Liver (tissue), 9 donors: ENCODE results near the gene SLC25A21. TPM values are rescaled to one million over a fixed set of nuclear protein-coding genes. Genes with fewer than 3 reads are reported as not detected.

Source experiments
- DNase-seq: peaks from one replicate; pipeline ENCODE4 v3.0.0-alpha.2; 2017; ENCODE audit warnings: low spot score
- H3K27ac ChIP-seq, 2 donors: one replicate each; pipeline ENCODE4 v1.7.0; 2013; ENCODE audit warnings: inconsistent platforms in 2 of 2, low read length in 2 of 2, control low read depth in 1 of 2, low read depth in 1 of 2, mild to moderate bottlenecking in 1 of 2
- H3K27me3 ChIP-seq, 4 donors: one replicate each; pipeline versions ENCODE4 v1.6.1 to v1.7.0; 2013; ENCODE audit warnings: low read length in 3 of 4, inconsistent platforms in 1 of 4, mild to moderate bottlenecking in 1 of 4, moderate library complexity in 1 of 4; ENCODE audit not compliant: control insufficient read depth in 4 of 4, insufficient read depth in 4 of 4
- H3K36me3 ChIP-seq, 4 donors: one replicate each; pipeline versions ENCODE4 v1.6.1 to v1.7.0; 2013; ENCODE audit warnings: low read length in 3 of 4, mild to moderate bottlenecking in 3 of 4, low read depth in 1 of 4, moderate library complexity in 1 of 4; ENCODE audit not compliant: control insufficient read depth in 4 of 4, insufficient read depth in 3 of 4
- H3K4me1 ChIP-seq, 4 donors: one replicate each; pipeline versions ENCODE4 v1.6.1 to v1.7.0; 2013; ENCODE audit warnings: low read length in 3 of 4, mild to moderate bottlenecking in 3 of 4, moderate library complexity in 1 of 4; ENCODE audit not compliant: control insufficient read depth in 4 of 4, insufficient read depth in 4 of 4
- H3K4me3 ChIP-seq, 3 donors: one replicate each; pipeline versions ENCODE4 v1.6.1 to v1.7.0; 2013; ENCODE audit warnings: low read length in 3 of 3, control low read depth in 1 of 3, low read depth in 1 of 3, mild to moderate bottlenecking in 1 of 3
- H3K9ac ChIP-seq, 2 donors: one replicate each; pipeline ENCODE4 v1.7.0; 2013; ENCODE audit warnings: low read length in 2 of 2, mild to moderate bottlenecking in 2 of 2, moderate library complexity in 2 of 2, control low read depth in 1 of 2, low read depth in 1 of 2
- H3K9me3 ChIP-seq, 4 donors: one replicate each; pipeline versions ENCODE4 v1.6.1 to v1.7.0; 2013; ENCODE audit warnings: low read length in 3 of 4; ENCODE audit not compliant: control insufficient read depth in 4 of 4
- ATF3 ChIP-seq: IDR thresholded peaks from 2 replicates; pipeline ENCODE4 v1.6.1; 2016; ENCODE audit warnings: antibody characterized with exemption
- CTCF ChIP-seq: fragments of 150-350 bp; IDR thresholded peaks from 2 replicates; pipeline ENCODE4 v1.5.1; 2017; ENCODE audit warnings: improper control_type of control experiment, low read depth, low read length; ENCODE audit not compliant: missing input control
- EGR1 ChIP-seq, 2 donors: IDR thresholded peaks; 2 replicates each; pipeline ENCODE4 v1.6.1; 2016 to 2018; ENCODE audit warnings: antibody characterized with exemption in 2 of 2, low read depth in 2 of 2
- FOXA1 ChIP-seq: IDR thresholded peaks from 2 replicates; pipeline ENCODE4 v1.6.1; 2016; ENCODE audit warnings: antibody characterized with exemption
- FOXA2 ChIP-seq: IDR thresholded peaks from 2 replicates; pipeline ENCODE4 v1.6.1; 2016; ENCODE audit warnings: antibody characterized with exemption
- GABPA ChIP-seq, 2 donors: IDR thresholded peaks in 1 of 2; conservative IDR thresholded peaks in 1 of 2; 2 replicates each; pipeline ENCODE4 v1.6.1; 2016; ENCODE audit warnings: antibody characterized with exemption in 2 of 2, mild to moderate bottlenecking in 1 of 2, moderate library complexity in 1 of 2
- HNF4A ChIP-seq, 2 donors: conservative IDR thresholded peaks; 2 replicates each; pipeline ENCODE4 v1.6.1; 2016; ENCODE audit warnings: antibody characterized with exemption in 2 of 2, mild to moderate bottlenecking in 2 of 2
- HNF4G ChIP-seq: IDR thresholded peaks from 2 replicates; pipeline ENCODE4 v1.6.1; 2016; ENCODE audit warnings: antibody characterized with exemption
- JUND ChIP-seq, 2 donors: IDR thresholded peaks; 2 replicates each; pipeline ENCODE4 v1.6.1; 2016; ENCODE audit warnings: antibody characterized with exemption in 2 of 2
- MAX ChIP-seq: IDR thresholded peaks from 2 replicates; pipeline ENCODE4 v1.6.1; 2016; ENCODE audit warnings: antibody characterized with exemption
- NR2F2 ChIP-seq: IDR thresholded peaks from 2 replicates; pipeline ENCODE4 v1.6.1; 2016; ENCODE audit warnings: antibody characterized with exemption
- RAD21 ChIP-seq, 2 donors: IDR thresholded peaks; 2 replicates each; pipeline ENCODE4 v1.6.1; 2016; ENCODE audit warnings: antibody characterized with exemption in 2 of 2, mild to moderate bottlenecking in 2 of 2
- REST ChIP-seq: IDR thresholded peaks from 2 replicates; pipeline ENCODE4 v1.6.1; 2016; ENCODE audit warnings: antibody characterized with exemption, mild to moderate bottlenecking
- RXRA ChIP-seq, 2 donors: IDR thresholded peaks; 2 replicates each; pipeline ENCODE4 v1.6.1; 2017 to 2018; ENCODE audit warnings: antibody characterized with exemption in 2 of 2, mild to moderate bottlenecking in 1 of 2
- SP1 ChIP-seq: IDR thresholded peaks from 2 replicates; pipeline ENCODE4 v1.6.1; 2018; ENCODE audit warnings: antibody characterized with exemption, mild to moderate bottlenecking
- TAF1 ChIP-seq: conservative IDR thresholded peaks from 2 replicates; pipeline ENCODE4 v1.6.1; 2016; ENCODE audit warnings: antibody characterized with exemption, mild to moderate bottlenecking
- YY1 ChIP-seq: IDR thresholded peaks from 2 replicates; pipeline ENCODE4 v1.6.1; 2016; ENCODE audit warnings: antibody characterized with exemption, mild to moderate bottlenecking
- ZBTB33 ChIP-seq: IDR thresholded peaks from 2 replicates; pipeline ENCODE4 v1.6.1; 2016; ENCODE audit warnings: antibody characterized with exemption
- WGBS: extraction: QIAGEN DNeasy Blood & Tissue Kit; methylation state at CpG from one replicate; pipeline ENCODE4 v1.1.7; 2013; 5-methylcytosine and 5-hydroxymethylcytosine counted together
- polyA plus RNA-seq, 2 donors: library from polyadenylated mRNA; stranded (reverse) in 1 of 2; unstranded in 1 of 2; fragments of 200-250 nt in 1 of 2; fragments of >200 nt in 1 of 2; fragmentation: Nextera tagmentation in 1 of 2; extraction: Ambion mirVana in 1 of 2; gene quantifications; one replicate each; pipeline versions ENCODE4 v1.2.1 to v1.2.3, GENCODE V29; 2013 to 2015
- total RNA-seq, 2 donors: library from RNA; depleted of rRNA; stranded (reverse); fragments of >200 nt; gene quantifications; one replicate each; pipeline ENCODE4 v1.2.3, GENCODE V29; 2014
- donor health status: healthy.
- donor health status: healthy.
- donor health status: healthy.
- donor health status: healthy.
- donor health status: healthy.

SLC25A21 gene
- total and polyA plus RNA-seq, 4 donors = 0.13 to 24.3 (median 0.23) TPM

GRCh38 chr14:36824854-36825253, 347.6 kb downstream of the SLC25A21 start:
- Histone ChIP-seq H3K4me1 (no peaks in the 10 kb centered on the region), H3K27ac (no peak overlapping the region), H3K27me3 (no peaks in the 10 kb centered on the region), H3K9me3 (no peaks in the 10 kb centered on the region), H3K36me3 (no peaks in the 10 kb centered on the region), H3K9ac (no peak overlapping the region), H3K4me3 (no peak overlapping the region)
- TF ChIP-seq RXRA (IDR thresholded peaks at IDR 0.05) (no peak), HNF4A (conservative IDR thresholded peaks at IDR 0.05) (no peak), MAX (no peak), TAF1 (no peak), JUND (IDR thresholded peaks at IDR 0.05) (no peak), CTCF (no peak), FOXA1 (no peak), YY1 (no peak), GABPA (IDR thresholded peaks at IDR 0.05 in 1 of 2, conservative IDR thresholded peaks at IDR 0.05 in 1 of 2) (no peak), RAD21 (IDR thresholded peaks at IDR 0.05) (no peak), SP1 (no peak), EGR1 (IDR thresholded peaks at IDR 0.05; ENCODE audit: low read depth in 2 of 2) (no peak), ZBTB33 (no peak), ATF3 (no peak), NR2F2 (no peak), HNF4G (no peak), FOXA2 (no peak), REST (no peak)
- no peak for DNase-seq
- 93% methylated on average over 4 of the region's 4 CpGs for WGBS
